MCF 10A (cell line): Measurements from ENCODE around the gene UBAC2. TPM values are rescaled to one million over a fixed set of nuclear protein-coding genes. Genes with fewer than 3 reads are reported as not detected.

Experiments
- BruUV-seq: library from RNA; stranded (reverse); fragments of 400-500 nt; replicated peaks from 2 replicates; lab custom pipeline; 2021; lab: Mats Ljungman, UMichigan
- CTCF ChIA-PET: fragments of 300-600 bp; sonication (Branson Sonifier 250); formaldehyde crosslinking; extraction: SDS; loops from one replicate; lab custom pipeline; 2021; ENCODE audit warnings: antibody characterized with exemption, inconsistent platforms; lab: Yijun Ruan, JAX
- POLR2A ChIA-PET: fragments of 300-600, 350-650 bp; sonication (Branson Sonifier 250); formaldehyde crosslinking; extraction: SDS; loops from one replicate; lab custom pipeline; 2020; ENCODE audit warnings: antibody characterized with exemption, inconsistent platforms; lab: Yijun Ruan, JAX
- DNase-seq: peaks from one replicate; pipeline ENCODE4 v3.0.0-alpha.2; 2018; ENCODE audit not compliant: unreplicated experiment
- H3K27ac Mint-ChIP-seq: one replicate; pipeline ENCODE4 v1.8.0; 2022; ENCODE audit warnings: mild to moderate bottlenecking, low read depth, mixed read lengths; ENCODE audit not compliant: unreplicated experiment
- H3K27me3 Mint-ChIP-seq: one replicate; pipeline ENCODE4 v1.8.0; 2022; ENCODE audit warnings: mixed read lengths; ENCODE audit not compliant: insufficient read depth, unreplicated experiment
- H3K36me3 Mint-ChIP-seq: one replicate; pipeline ENCODE4 v1.8.0; 2022; ENCODE audit warnings: mild to moderate bottlenecking, moderate library complexity, mixed read lengths; ENCODE audit not compliant: insufficient read depth, unreplicated experiment
- H3K4me1 Mint-ChIP-seq: one replicate; pipeline ENCODE4 v1.8.0; 2022; ENCODE audit warnings: mixed read lengths; ENCODE audit not compliant: insufficient read depth, unreplicated experiment
- H3K4me3 Mint-ChIP-seq: one replicate; pipeline ENCODE4 v1.8.0; 2022; ENCODE audit warnings: mild to moderate bottlenecking, moderate library complexity, mixed read lengths; ENCODE audit not compliant: unreplicated experiment
- H3K9me3 Mint-ChIP-seq: one replicate; pipeline ENCODE4 v1.8.0; 2022; ENCODE audit warnings: mixed read lengths; ENCODE audit not compliant: unreplicated experiment
- intact Hi-C: fragments of 100-400 bp; cut with micrococcal nuclease; formaldehyde crosslinking; loops from 2 replicates; pipeline ENCODE4 v1.14.1; 2022
- total RNA-seq: library from RNA; stranded (reverse); gene quantifications from 2 replicates; pipeline ENCODE4 v1.2.3, GENCODE V29; 2022
- TF ChIP-seq, protein P1 (sequence below): fragments of 200-600 bp; IDR thresholded peaks from one replicate; pipeline ENCODE4 v1.8.0; 2022; ENCODE audit warnings: antibody characterized with exemption, mild to moderate bottlenecking; ENCODE audit not compliant: unreplicated experiment

UBAC2 gene
- total RNA-seq, 1 experiment from 2014 or later, result 74.7 TPM

DNA sequence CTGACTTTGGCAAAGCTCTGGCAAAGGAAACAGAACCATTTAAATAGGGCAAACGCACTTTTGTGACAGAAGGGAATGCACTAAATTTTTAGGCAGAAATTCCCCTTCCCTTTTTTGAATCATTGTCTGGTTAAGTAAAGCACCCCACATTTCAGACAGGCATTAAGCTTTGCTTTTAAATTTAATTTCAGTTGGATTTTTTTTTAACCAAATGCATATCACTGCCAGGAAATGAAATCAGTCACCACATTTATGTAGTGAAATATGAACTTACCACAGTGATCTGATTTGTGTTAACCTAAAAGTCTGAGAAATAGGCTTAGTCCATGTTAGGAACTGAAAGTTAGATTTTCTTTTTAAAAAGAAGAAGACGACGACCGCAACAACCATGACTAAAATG, 95.7 kb downstream of the UBAC2 start:
- intact Hi-C loops, result no loop called here
- H3K36me3 Mint-ChIP-seq, result peaks cover 21% of the 10 kb centered on the region

DNA sequence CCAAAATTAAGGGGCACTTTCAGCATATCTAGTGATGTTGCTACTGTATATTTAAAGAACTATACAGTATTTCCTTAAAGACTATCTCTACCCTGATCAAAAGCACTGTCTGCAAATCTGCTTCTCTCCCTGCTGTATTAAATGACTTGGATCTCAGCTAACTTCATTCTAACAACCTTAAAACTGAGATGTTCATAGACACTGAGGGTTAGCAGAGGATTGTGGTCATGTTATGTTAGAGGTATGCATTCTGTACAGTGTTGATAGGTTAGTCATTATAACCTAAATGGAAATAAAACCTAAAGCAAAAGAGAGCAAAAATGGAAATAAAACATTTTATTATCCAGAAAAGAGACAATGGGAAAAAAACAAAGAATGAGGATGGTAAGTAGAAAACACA, 96.7 kb downstream of the UBAC2 start:
- peaks cover 21% of the 10 kb centered on the region for H3K36me3 Mint-ChIP-seq
- DNase-seq, result no peak
- no peak overlapping the region for H3K4me3 Mint-ChIP-seq
- BruUV-seq, result no TSS peak
- H3K27ac Mint-ChIP-seq, result no peak overlapping the region
- intact Hi-C loops, result no loop called here
- H3K4me1 Mint-ChIP-seq, result no peaks in the 10 kb centered on the region
- POLR2A ChIA-PET, result interaction anchor here (0.6 to 1.3 kb wide), 3 partner anchors 14 to 814 kb away, joined by 3 to 4 read pairs (median 3); no protein-coding TSS in a partner anchor
- TF ChIP-seq, protein P1, sequence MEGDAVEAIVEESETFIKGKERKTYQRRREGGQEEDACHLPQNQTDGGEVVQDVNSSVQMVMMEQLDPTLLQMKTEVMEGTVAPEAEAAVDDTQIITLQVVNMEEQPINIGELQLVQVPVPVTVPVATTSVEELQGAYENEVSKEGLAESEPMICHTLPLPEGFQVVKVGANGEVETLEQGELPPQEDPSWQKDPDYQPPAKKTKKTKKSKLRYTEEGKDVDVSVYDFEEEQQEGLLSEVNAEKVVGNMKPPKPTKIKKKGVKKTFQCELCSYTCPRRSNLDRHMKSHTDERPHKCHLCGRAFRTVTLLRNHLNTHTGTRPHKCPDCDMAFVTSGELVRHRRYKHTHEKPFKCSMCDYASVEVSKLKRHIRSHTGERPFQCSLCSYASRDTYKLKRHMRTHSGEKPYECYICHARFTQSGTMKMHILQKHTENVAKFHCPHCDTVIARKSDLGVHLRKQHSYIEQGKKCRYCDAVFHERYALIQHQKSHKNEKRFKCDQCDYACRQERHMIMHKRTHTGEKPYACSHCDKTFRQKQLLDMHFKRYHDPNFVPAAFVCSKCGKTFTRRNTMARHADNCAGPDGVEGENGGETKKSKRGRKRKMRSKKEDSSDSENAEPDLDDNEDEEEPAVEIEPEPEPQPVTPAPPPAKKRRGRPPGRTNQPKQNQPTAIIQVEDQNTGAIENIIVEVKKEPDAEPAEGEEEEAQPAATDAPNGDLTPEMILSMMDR, result no peak
- CTCF ChIA-PET, result interaction anchor here (0.6 to 1.4 kb wide), 2 partner anchors 43 to 121 kb away, joined by 3 read pairs; no protein-coding TSS in a partner anchor
- no peaks in the 10 kb centered on the region for H3K27me3 Mint-ChIP-seq
- H3K9me3 Mint-ChIP-seq, result no peaks in the 10 kb centered on the region

More for the DNA sequence above, 95.7 kb downstream of the UBAC2 start:
- Mint-ChIP-seq H3K9me3 (no peaks in the 10 kb centered on the region), H3K27ac (no peak overlapping the region), H3K4me3 (no peak overlapping the region), H3K27me3 (no peaks in the 10 kb centered on the region), H3K4me1 (no peaks in the 10 kb centered on the region)
- POLR2A ChIA-PET, result no interaction called here
- no TSS peak for BruUV-seq
- DNase-seq, result no peak
- TF ChIP-seq, protein P1, result no peak
- CTCF ChIA-PET, result interaction anchor here (0.6 kb wide), 1 partner anchor 34 kb away, joined by 4 read pairs; no protein-coding TSS in a partner anchor

DNA sequence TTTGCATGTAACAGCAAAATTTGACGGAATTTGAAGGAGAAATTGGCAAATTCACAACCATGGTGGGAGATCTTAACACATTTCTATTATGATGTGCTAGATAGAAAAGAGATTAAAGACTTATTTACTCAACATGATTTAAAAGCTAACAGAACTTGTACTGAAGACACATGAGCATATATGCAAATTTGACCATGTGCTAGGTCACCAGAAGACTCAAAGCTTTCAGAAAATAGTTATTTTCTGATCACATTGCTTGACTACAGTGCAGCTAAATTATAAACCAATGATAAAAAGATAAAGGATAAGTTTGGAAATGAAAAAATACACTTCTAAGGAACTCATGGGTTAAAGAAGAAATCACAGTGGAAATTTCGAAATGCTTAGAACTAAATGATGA, 97.4 kb downstream of the UBAC2 start:
- Mint-ChIP-seq H3K27ac (no peak overlapping the region), H3K27me3 (no peaks in the 10 kb centered on the region), H3K9me3 (no peaks in the 10 kb centered on the region), H3K36me3 (peaks cover 16% of the 10 kb centered on the region), H3K4me1 (no peaks in the 10 kb centered on the region), H3K4me3 (no peak overlapping the region)
- ChIA-PET POLR2A (interaction anchor here (1.3 kb wide), 1 partner anchor 13 kb away, joined by 4 read pairs; no protein-coding TSS in a partner anchor), CTCF (interaction anchor here (0.8 to 1.4 kb wide), 2 partner anchors 121 to 137 kb away, joined by 3 read pairs; no protein-coding TSS in a partner anchor)
- intact Hi-C loops, result no loop called here
- TF ChIP-seq, protein P1, result no peak
- DNase-seq, result no peak
- no TSS peak for BruUV-seq

DNA sequence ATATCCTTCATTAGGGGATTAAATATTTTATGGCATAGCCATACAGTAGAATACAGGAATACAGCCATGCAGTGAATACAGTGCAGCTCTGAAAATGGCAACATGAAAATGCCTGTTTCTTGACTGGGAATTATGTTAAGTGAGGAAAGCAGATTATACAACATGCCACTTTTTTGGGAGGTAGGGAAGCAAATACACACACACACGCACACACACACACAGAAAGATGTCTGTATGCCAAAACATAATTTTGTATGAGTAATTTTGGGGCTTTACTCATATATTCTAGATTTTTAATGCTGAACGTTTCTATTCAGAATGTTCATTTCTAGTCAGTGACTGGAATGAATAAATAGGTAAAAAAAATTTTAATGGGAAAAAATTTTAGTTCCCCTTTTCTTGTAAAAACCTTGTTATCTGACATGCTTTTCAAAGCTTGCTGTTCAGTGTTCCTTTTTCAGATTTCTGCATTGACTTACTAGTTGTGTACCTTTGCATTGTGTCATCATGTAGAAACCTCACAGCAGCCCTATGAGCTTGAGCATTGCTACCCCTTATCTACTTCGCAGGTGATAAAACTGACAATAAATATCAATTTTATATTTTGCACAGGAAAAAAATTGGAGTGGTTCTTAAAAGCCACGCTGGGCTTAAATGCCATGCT, 98.7 kb downstream of the UBAC2 start:
- H3K9me3 Mint-ChIP-seq, result no peaks in the 10 kb centered on the region
- intact Hi-C loops, result no loop called here
- POLR2A ChIA-PET, result no interaction called here
- H3K36me3 Mint-ChIP-seq, result peaks cover 15% of the 10 kb centered on the region
- TF ChIP-seq, protein P1, result no peak
- CTCF ChIA-PET, result interaction anchor here (1.6 kb wide), 1 partner anchor 33 kb away, joined by 7 read pairs; no protein-coding TSS in a partner anchor
- H3K27me3 Mint-ChIP-seq, result no peaks in the 10 kb centered on the region
- H3K4me3 Mint-ChIP-seq, result no peak overlapping the region
- no peak for DNase-seq
- no peak overlapping the region for H3K27ac Mint-ChIP-seq
- no peaks in the 10 kb centered on the region for H3K4me1 Mint-ChIP-seq
- BruUV-seq, result no TSS peak
